CD8-positive, alpha-beta memory T cell (primary cell): ENCODE measurements around the gene TSPAN8. TPM values are rescaled to one million over a fixed set of nuclear protein-coding genes. Genes with fewer than 3 reads are reported as not detected.

Source experiments
- CTCF ChIA-PET: fragments of 350-600 bp; sonication (Branson Sonifier 250); formaldehyde crosslinking; loops from one replicate; lab custom pipeline; 2021; ENCODE audit warnings: antibody characterized with exemption; lab: Charles Lee
- POLR2A ChIA-PET: fragments of 350-600 bp; sonication (Branson Sonifier 250); formaldehyde crosslinking; loops from one replicate; lab custom pipeline; 2021; ENCODE audit warnings: antibody characterized with exemption; lab: Charles Lee
- DNase-seq, 5 donors: peaks; one replicate each; pipeline versions ENCODE4 v3.0.0 to v3.0.0-alpha.2; 2020 to 2022; ENCODE audit warnings: mixed read lengths in 1 of 5
- H3K27ac ChIP-seq: one replicate; pipeline ENCODE4 v1.7.0; 2013; ENCODE audit warnings: low read depth, mild to moderate bottlenecking, low read length, moderate library complexity
- H3K27me3 ChIP-seq: 2 replicates; pipeline ENCODE4 v1.7.0; 2013; ENCODE audit warnings: low read length, mild to moderate bottlenecking; ENCODE audit not compliant: insufficient read depth, poor library complexity, severe bottlenecking
- H3K36me3 ChIP-seq: 2 replicates; pipeline ENCODE4 v1.7.0; 2013; ENCODE audit warnings: mild to moderate bottlenecking, low read length, moderate library complexity; ENCODE audit not compliant: insufficient read depth
- H3K4me1 ChIP-seq: 2 replicates; pipeline ENCODE4 v1.7.0; 2013; ENCODE audit warnings: mild to moderate bottlenecking, low read length, moderate library complexity; ENCODE audit not compliant: insufficient read depth
- H3K4me3 ChIP-seq: 2 replicates; pipeline ENCODE4 v1.7.0; 2013; ENCODE audit warnings: mild to moderate bottlenecking, low read length
- H3K9me3 ChIP-seq: 2 replicates; pipeline ENCODE4 v1.7.0; 2013; ENCODE audit warnings: mild to moderate bottlenecking, low read length
- H3K27ac Mint-ChIP-seq, 8 donors: one replicate each; pipeline ENCODE4 v1.8.0; 2020 to 2021; ENCODE audit warnings: mixed read lengths in 8 of 8, mild to moderate bottlenecking in 6 of 8, inconsistent platforms in 3 of 8, moderate library complexity in 3 of 8
- H3K27me3 Mint-ChIP-seq, 2 donors: one replicate each; pipeline ENCODE4 v1.8.0; 2020 to 2021; ENCODE audit warnings: mixed read lengths in 2 of 2, mild to moderate bottlenecking in 1 of 2, moderate library complexity in 1 of 2
- H3K36me3 Mint-ChIP-seq, 3 donors: one replicate each; pipeline ENCODE4 v1.8.0; 2020 to 2021; ENCODE audit warnings: mixed read lengths in 3 of 3, inconsistent platforms in 1 of 3, mild to moderate bottlenecking in 1 of 3
- H3K4me1 Mint-ChIP-seq, 3 donors: one replicate each; pipeline ENCODE4 v1.8.0; 2020 to 2021; ENCODE audit warnings: mixed read lengths in 3 of 3, inconsistent platforms in 1 of 3, mild to moderate bottlenecking in 1 of 3
- H3K4me3 Mint-ChIP-seq, 7 donors: one replicate each; pipeline ENCODE4 v1.8.0; 2020 to 2021; ENCODE audit warnings: mixed read lengths in 7 of 7, mild to moderate bottlenecking in 6 of 7, moderate library complexity in 4 of 7, inconsistent platforms in 2 of 7
- H3K9me3 Mint-ChIP-seq, 5 donors: one replicate each; pipeline ENCODE4 v1.8.0; 2020 to 2022; ENCODE audit warnings: mixed read lengths in 5 of 5, mild to moderate bottlenecking in 3 of 5, moderate library complexity in 2 of 5, inconsistent platforms in 1 of 5
- polyA plus RNA-seq: library from polyadenylated mRNA; unstranded; fragments of 300-500 nt; fragmentation: Illumina TruSeq; gene quantifications from one replicate; pipeline ENCODE4 v1.2.3, GENCODE V29; 2021
- total RNA-seq, 2 experiments: library from RNA; stranded (reverse); gene quantifications; one replicate each; pipeline ENCODE4 v1.2.3, GENCODE V29; 2021

TSPAN8 gene
- total and polyA plus RNA-seq, 3 experiments from 2014 or later: not detected

- H3K9me3 Mint-ChIP-seq: peaks cover 0 to 6% (median 2%) of the 10 kb centered on the region in 5 donors
- Histone ChIP-seq H3K36me3 (no peaks in the 10 kb centered on the region), H3K9me3 (no peaks in the 10 kb centered on the region), H3K27ac (no peak overlapping the region), H3K27me3 (no peaks in the 10 kb centered on the region), H3K4me3 (no peak overlapping the region), H3K4me1 (no peaks in the 10 kb centered on the region)
- ChIA-PET CTCF (no interaction called here), POLR2A (no interaction called here)
- H3K27me3 Mint-ChIP-seq: peaks cover 0 to 3% of the 10 kb centered on the region in 2 donors
- DNase-seq: no peak
- no peaks in the 10 kb centered on the region for H3K4me1 Mint-ChIP-seq
- no peaks in the 10 kb centered on the region for H3K36me3 Mint-ChIP-seq
- no peak overlapping the region for H3K27ac Mint-ChIP-seq
- no peak overlapping the region for H3K4me3 Mint-ChIP-seq
Measured at GRCh38 chr12:71190822-71191221, 33.0 kb upstream of the TSPAN8 start.

GRCh38 chr12:71187379-71187778 lies 29.6 kb upstream of the TSPAN8 start:
- no peaks in the 10 kb centered on the region for H3K4me1 Mint-ChIP-seq
- no peaks in the 10 kb centered on the region for H3K4me1 ChIP-seq
- CTCF ChIA-PET: no interaction called here

GRCh38 chr12:71186571-71187288 lies 28.9 kb upstream of the TSPAN8 start:
- Histone ChIP-seq H3K27ac (no peak overlapping the region), H3K27me3 (no peaks in the 10 kb centered on the region), H3K36me3 (no peaks in the 10 kb centered on the region), H3K4me3 (no peak overlapping the region), H3K9me3 (no peaks in the 10 kb centered on the region), H3K4me1 (no peaks in the 10 kb centered on the region)
- no peak overlapping the region for H3K27ac Mint-ChIP-seq
- peaks cover 0 to 3% of the 10 kb centered on the region in 2 donors for H3K27me3 Mint-ChIP-seq
- peaks cover 0 to 8% (median 2%) of the 10 kb centered on the region in 5 donors for H3K9me3 Mint-ChIP-seq
- ChIA-PET CTCF (no interaction called here), POLR2A (no interaction called here)
- H3K36me3 Mint-ChIP-seq: no peaks in the 10 kb centered on the region
- DNase-seq: no peak
- no peaks in the 10 kb centered on the region for H3K4me1 Mint-ChIP-seq
- no peak overlapping the region for H3K4me3 Mint-ChIP-seq

More at GRCh38 chr12:71187379-71187778, 29.6 kb upstream of the TSPAN8 start:
- H3K27ac Mint-ChIP-seq: no peak overlapping the region
- H3K27ac ChIP-seq: no peak overlapping the region
- no peaks in the 10 kb centered on the region for H3K36me3 ChIP-seq
- H3K27me3 Mint-ChIP-seq: peaks cover 0 to 3% of the 10 kb centered on the region in 2 donors
- no peaks in the 10 kb centered on the region for H3K27me3 ChIP-seq
- H3K36me3 Mint-ChIP-seq: no peaks in the 10 kb centered on the region
- POLR2A ChIA-PET: no interaction called here
- H3K9me3 ChIP-seq: no peaks in the 10 kb centered on the region
- DNase-seq: no peak
- H3K9me3 Mint-ChIP-seq: peaks cover 0 to 8% (median 2%) of the 10 kb centered on the region in 5 donors
- H3K4me3 Mint-ChIP-seq: no peak overlapping the region
- no peak overlapping the region for H3K4me3 ChIP-seq

- Mint-ChIP-seq H3K9me3 (peaks cover 0 to 8% (median 4%) of the 10 kb centered on the region in 5 donors), H3K36me3 (no peaks in the 10 kb centered on the region), H3K27me3 (no peaks in the 10 kb centered on the region), H3K27ac (no peak overlapping the region), H3K4me3 (no peak overlapping the region), H3K4me1 (no peaks in the 10 kb centered on the region)
- no peak for DNase-seq
- Histone ChIP-seq H3K27ac (no peak overlapping the region), H3K27me3 (no peaks in the 10 kb centered on the region), H3K4me1 (no peaks in the 10 kb centered on the region), H3K36me3 (no peaks in the 10 kb centered on the region), H3K9me3 (no peaks in the 10 kb centered on the region), H3K4me3 (no peak overlapping the region)
- CTCF ChIA-PET: no interaction called here
- POLR2A ChIA-PET: interaction anchor here (0.6 kb wide), 1 partner anchor 662 kb away, joined by 4 read pairs; no protein-coding TSS in a partner anchor
Measured at GRCh38 chr12:71183846-71184245, 26.0 kb upstream of the TSPAN8 start.

GRCh38 chr12:71183018-71183417 lies 25.2 kb upstream of the TSPAN8 start:
- no peak for DNase-seq
- no peaks in the 10 kb centered on the region for H3K36me3 Mint-ChIP-seq
- no peak overlapping the region for H3K27ac ChIP-seq
- H3K27ac Mint-ChIP-seq: no peak overlapping the region
- H3K4me1 Mint-ChIP-seq: no peaks in the 10 kb centered on the region
- H3K4me3 Mint-ChIP-seq: no peak overlapping the region
- no peaks in the 10 kb centered on the region for H3K4me1 ChIP-seq
- no peaks in the 10 kb centered on the region for H3K27me3 Mint-ChIP-seq
- CTCF ChIA-PET: no interaction called here
- POLR2A ChIA-PET: interaction anchor here (0.6 kb wide), 1 partner anchor 663 kb away, joined by 4 read pairs; no protein-coding TSS in a partner anchor
- H3K9me3 Mint-ChIP-seq: peaks cover 0 to 7% (median 4%) of the 10 kb centered on the region in 5 donors
- H3K9me3 ChIP-seq: no peaks in the 10 kb centered on the region
- H3K36me3 ChIP-seq: no peaks in the 10 kb centered on the region
- no peak overlapping the region for H3K4me3 ChIP-seq
- no peaks in the 10 kb centered on the region for H3K27me3 ChIP-seq

- H3K4me1 ChIP-seq: no peaks in the 10 kb centered on the region
- H3K9me3 Mint-ChIP-seq: peaks cover 0 to 8% (median 8%) of the 10 kb centered on the region in 5 donors
- CTCF ChIA-PET: no interaction called here
Measured at GRCh38 chr12:71178162-71178561, 20.4 kb upstream of the TSPAN8 start.

GRCh38 chr12:71174825-71175224 lies 17.0 kb upstream of the TSPAN8 start:
- Mint-ChIP-seq H3K4me1 (no peaks in the 10 kb centered on the region), H3K9me3 (peaks cover 0 to 10% (median 7%) of the 10 kb centered on the region in 5 donors), H3K4me3 (no peak overlapping the region), H3K27me3 (no peaks in the 10 kb centered on the region), H3K36me3 (no peaks in the 10 kb centered on the region), H3K27ac (no peak overlapping the region)
- POLR2A ChIA-PET: no interaction called here
- CTCF ChIA-PET: no interaction called here
- H3K27me3 ChIP-seq: no peaks in the 10 kb centered on the region
- no peak overlapping the region for H3K4me3 ChIP-seq
- H3K4me1 ChIP-seq: no peaks in the 10 kb centered on the region
- H3K27ac ChIP-seq: no peak overlapping the region
- H3K36me3 ChIP-seq: no peaks in the 10 kb centered on the region
- no peaks in the 10 kb centered on the region for H3K9me3 ChIP-seq
- DNase-seq: no peak

More at GRCh38 chr12:71178162-71178561, 20.4 kb upstream of the TSPAN8 start:
- Mint-ChIP-seq H3K36me3 (no peaks in the 10 kb centered on the region), H3K4me1 (no peaks in the 10 kb centered on the region), H3K4me3 (no peak overlapping the region), H3K27me3 (no peaks in the 10 kb centered on the region), H3K27ac (no peak overlapping the region)
- no peaks in the 10 kb centered on the region for H3K9me3 ChIP-seq
- POLR2A ChIA-PET: no interaction called here
- no peak overlapping the region for H3K4me3 ChIP-seq
- DNase-seq: no peak
- H3K27ac ChIP-seq: no peak overlapping the region
- H3K36me3 ChIP-seq: no peaks in the 10 kb centered on the region
- H3K27me3 ChIP-seq: no peaks in the 10 kb centered on the region

GRCh38 chr12:71174146-71174545 lies 16.3 kb upstream of the TSPAN8 start:
- no peak overlapping the region for H3K27ac Mint-ChIP-seq
- Histone ChIP-seq H3K4me3 (no peak overlapping the region), H3K27me3 (no peaks in the 10 kb centered on the region), H3K36me3 (no peaks in the 10 kb centered on the region), H3K27ac (no peak overlapping the region), H3K9me3 (no peaks in the 10 kb centered on the region), H3K4me1 (no peaks in the 10 kb centered on the region)
- H3K4me1 Mint-ChIP-seq: no peaks in the 10 kb centered on the region
- H3K9me3 Mint-ChIP-seq: peaks cover 0 to 10% (median 6%) of the 10 kb centered on the region in 5 donors
- ChIA-PET POLR2A (no interaction called here), CTCF (no interaction called here)
- no peak for DNase-seq
- H3K27me3 Mint-ChIP-seq: no peaks in the 10 kb centered on the region
- no peak overlapping the region for H3K4me3 Mint-ChIP-seq
- no peaks in the 10 kb centered on the region for H3K36me3 Mint-ChIP-seq
